ENCODE data around the gene C12orf75. TPM values are rescaled to one million over a fixed set of nuclear protein-coding genes. Genes with fewer than 3 reads are reported as not detected.
A peak's percentile ranks its signal among the peaks of the same experiment; 100 is the strongest.
"Not testable (repeated sequence)": the region's sequence is repeated elsewhere in the genome, so short reads cannot be mapped to it uniquely, and the experiment has no call there.

C12orf75 gene
- total RNA-seq, 1 donor from 2014 or later = 1.2 TPM

DNA sequence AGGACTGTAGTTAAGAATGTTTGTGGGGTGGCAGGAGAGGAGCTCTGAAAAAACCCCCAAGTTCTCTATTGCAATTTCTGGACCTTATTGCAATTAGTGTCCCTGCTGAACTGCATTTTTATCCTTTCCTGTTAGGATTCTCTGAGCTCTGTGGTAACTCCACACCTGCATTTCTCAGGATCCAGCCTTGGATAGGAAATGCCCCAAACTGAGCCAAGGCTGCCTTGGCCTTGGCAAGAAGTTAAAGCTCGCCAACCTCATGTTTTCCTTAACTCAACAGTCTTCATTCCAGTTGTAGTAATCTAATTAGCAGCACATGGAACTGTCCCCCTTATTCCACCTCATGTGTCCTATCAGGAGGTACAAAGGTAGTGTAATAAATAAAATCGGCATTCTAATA lies 66.5 kb downstream of the C12orf75 start:
- DNase-seq (ENCODE audit: missing footprints) (no peak), ATAC-seq (no peak)
- intact Hi-C loops (cut with DNase I) = no loop called here

GRCh38 chr12:105398930-105399329 lies 68.4 kb downstream of the C12orf75 start:
- ATAC-seq (no peak), DNase-seq (ENCODE audit: missing footprints) (no peak)
- intact Hi-C loops (cut with DNase I) = no loop called here

DNA sequence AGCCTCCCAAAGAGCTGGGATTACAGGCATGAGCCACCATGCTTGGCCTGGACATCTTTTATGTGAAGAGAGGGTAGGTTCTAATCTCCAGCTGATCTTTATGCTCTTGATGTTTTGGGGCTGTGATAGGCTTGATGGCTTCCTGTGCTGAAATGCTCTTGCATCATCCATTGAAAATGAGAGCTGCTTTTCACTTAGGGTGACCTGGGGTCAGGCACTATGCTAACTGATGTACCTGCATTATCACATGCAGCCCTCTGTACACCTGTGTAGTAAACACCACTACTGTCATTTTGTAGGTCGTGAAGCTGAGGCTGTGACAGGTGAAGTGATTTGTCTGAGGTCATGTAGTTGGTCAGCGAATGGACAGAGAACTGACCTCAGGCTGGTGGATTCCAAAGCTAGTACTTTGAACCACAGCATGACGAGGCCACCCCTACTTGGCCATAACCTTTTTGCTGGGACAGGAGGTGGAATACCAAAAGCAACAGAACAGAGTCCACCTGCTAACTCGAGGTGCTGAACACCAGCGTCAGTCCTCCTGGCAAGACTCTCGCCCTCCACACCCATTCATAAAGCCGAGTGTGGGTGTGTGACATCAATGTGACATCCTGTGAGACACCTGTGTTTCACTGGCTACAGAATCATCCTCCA lies 69.1 kb downstream of the C12orf75 start:
- DNase-seq (ENCODE audit: missing footprints) = no peak
- intact Hi-C loops (cut with DNase I) = no loop called here
- ATAC-seq = no peak

DNA sequence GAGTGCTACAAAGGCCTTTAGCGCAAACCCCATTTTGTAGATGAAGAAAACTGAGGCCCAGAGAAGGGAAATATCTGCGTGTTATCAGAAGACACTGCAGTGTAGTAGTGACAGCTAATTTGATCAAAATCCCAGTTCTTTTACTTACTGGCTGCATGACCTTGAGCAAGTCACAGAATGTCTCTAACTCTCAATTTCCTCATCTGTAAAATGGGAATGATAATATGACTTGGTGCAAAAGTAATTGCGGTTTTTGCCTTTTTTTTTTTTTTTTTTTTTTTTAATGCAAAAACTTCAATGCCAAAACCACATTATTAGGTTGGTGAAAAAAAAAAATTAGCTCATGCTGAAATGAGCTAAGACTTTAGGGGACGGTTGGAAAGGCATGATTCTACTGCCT lies 69.7 kb downstream of the C12orf75 start:
- ATAC-seq (no peak), DNase-seq (ENCODE audit: missing footprints) (no peak)
- intact Hi-C loops (cut with DNase I) = no loop called here

- DNase-seq (ENCODE audit: missing footprints) (no peak), ATAC-seq (no peak)
- intact Hi-C loops (cut with DNase I) = no loop called here
Observed at GRCh38 chr12:105401198-105401597, 70.7 kb downstream of the C12orf75 start.

DNA sequence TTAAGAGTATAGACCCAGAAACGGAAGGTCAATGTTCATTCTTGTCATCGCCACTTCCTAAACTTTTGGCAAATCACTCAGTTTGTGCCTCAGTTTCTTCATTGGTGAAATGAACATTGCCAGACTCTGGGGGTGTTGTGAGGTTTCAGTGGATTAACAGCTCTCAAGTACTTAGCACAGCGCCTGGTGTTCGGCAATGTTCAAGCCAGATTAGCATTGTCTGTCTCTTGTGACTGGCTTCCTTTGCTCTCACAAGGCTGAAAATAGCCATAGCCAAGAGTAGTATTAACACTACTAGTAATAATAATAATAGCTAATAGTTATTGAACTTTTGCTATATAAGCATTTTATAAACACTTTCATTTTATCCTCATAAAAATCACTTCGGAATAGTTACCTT lies 71.9 kb downstream of the C12orf75 start:
- intact Hi-C loops (cut with DNase I) = no loop called here
- DNase-seq (ENCODE audit: missing footprints) = no peak
- ATAC-seq = no peak

GRCh38 chr12:105403095-105403494 lies 72.6 kb downstream of the C12orf75 start:
- intact Hi-C loops (cut with DNase I) = no loop called here
- DNase-seq (ENCODE audit: missing footprints) = no peak
- peak; percentile 11 for ATAC-seq

DNA sequence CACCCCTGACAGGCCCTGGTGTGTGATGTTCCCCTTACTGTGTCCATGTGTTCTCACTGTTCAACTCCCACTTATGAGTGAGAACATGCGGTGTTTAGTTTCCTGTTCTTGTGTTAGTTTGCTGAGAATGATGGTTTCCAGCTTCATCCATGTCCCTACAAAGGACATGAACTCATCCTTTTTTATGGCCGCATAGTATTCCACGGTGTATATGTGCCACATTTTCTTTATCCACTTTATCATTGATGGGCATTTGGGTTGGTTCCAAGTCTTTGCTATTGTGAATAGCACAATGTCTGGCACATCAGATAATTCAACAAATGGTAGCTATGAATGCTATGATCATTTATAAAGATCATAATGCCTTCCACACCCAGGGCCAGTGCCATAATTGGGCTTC lies 73.6 kb downstream of the C12orf75 start:
- intact Hi-C loops (cut with DNase I); DNase-seq (ENCODE audit: missing footprints); ATAC-seq: not testable (repeated sequence)

DNA sequence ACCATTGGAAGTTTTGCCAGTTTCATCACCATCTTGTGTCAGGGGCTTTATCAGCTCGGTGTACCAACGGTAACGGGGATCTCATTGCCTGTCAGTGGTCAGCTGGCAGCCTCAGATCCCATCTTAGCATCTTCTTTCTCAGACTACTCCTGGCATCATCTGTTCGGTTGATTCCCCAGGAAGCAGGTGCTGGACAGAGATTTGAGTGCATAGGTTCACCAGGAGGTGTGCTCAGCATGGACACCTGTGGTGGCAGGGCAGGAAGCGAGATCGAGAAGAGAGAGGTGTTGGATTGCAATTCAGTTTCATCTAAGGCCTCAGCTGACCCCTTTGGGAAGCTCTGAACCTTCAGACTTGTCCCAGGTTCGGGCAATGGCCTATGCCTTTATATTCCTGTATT lies 76.0 kb downstream of the C12orf75 start:
- ATAC-seq (no peak), DNase-seq (ENCODE audit: missing footprints) (no peak)
- intact Hi-C loops (cut with DNase I) = no loop called here

DNA sequence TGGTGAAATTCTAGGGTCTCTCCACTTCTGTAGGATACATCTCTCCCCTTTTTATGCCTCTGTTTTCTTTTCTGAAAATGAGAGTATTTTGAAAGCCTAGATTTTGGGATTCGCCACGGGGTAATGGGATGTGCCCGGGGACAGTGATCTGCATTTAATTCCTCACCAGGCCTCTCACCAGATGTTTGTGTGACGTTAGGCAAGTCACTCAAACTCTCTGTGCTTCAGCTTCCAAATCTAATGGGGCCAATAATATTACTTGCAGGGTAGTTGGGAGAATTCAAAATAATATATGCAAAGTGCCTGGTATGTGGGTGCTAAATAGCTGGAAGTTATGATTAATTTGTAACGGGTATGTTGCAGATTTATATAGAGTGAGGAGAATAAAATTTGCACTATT lies 78.8 kb downstream of the C12orf75 start:
- intact Hi-C loops (cut with DNase I) = no loop called here
- DNase-seq (ENCODE audit: missing footprints) (no peak), ATAC-seq (no peak)

DNA sequence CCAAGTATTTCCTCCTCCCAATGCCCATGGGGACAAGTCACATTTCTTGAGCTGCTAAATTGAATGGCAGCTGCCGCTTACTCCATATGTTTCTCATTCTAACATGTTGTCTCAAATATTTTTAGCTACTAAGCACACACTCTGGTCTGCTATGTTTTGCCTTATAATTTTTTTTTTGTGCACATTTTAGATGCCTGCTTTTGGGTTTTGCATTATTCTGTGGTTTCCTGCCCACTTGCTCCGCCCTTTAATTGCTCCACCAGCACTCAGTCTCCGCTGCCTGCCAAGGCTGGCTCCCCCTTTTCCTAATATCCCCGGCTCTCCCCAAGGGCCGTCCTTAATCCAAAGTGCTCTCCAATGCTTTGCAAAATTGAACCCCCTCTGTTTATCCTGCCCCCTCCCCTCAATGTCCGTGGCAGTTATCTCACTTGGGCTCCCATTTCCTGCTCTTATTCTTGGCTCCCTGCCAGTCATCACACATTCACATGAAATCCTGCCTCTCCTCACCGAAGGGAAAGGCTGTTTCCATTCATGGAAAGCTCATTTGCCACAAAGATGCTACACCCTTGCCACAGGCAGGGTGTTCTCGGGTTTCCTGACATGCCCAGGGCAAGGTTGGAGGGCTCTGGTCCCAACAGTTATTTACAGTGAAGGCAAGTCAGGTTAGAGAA lies 79.4 kb downstream of the C12orf75 start:
- DNase-seq (ENCODE audit: missing footprints) = no peak
- ATAC-seq = peak; percentile 54
- intact Hi-C loops (cut with DNase I) = loop anchor here (10.0 kb wide), 1 partner anchor 945 kb away; the partner anchor contains the start of gene POLR3B

GRCh38 chr12:105413911-105414487 lies 83.5 kb downstream of the C12orf75 start:
- intact Hi-C loops (cut with DNase I) = loop anchor here (10.0 kb wide), 1 partner anchor 941 kb away; the partner anchor contains the start of gene POLR3B
- no peak for DNase-seq (ENCODE audit: missing footprints)
- no peak for ATAC-seq

GRCh38 chr12:105417732-105418131 lies 87.2 kb downstream of the C12orf75 start:
- intact Hi-C loops (cut with DNase I) = loop anchor here (10.0 kb wide), 1 partner anchor 937 kb away; the partner anchor contains the start of gene POLR3B
- no peak for ATAC-seq
- no peak for DNase-seq (ENCODE audit: missing footprints)

GRCh38 chr12:105418229-105418628 lies 87.7 kb downstream of the C12orf75 start:
- intact Hi-C loops (cut with DNase I) = loop anchor here (10.0 kb wide), 1 partner anchor 937 kb away; the partner anchor contains the start of gene POLR3B

DNA sequence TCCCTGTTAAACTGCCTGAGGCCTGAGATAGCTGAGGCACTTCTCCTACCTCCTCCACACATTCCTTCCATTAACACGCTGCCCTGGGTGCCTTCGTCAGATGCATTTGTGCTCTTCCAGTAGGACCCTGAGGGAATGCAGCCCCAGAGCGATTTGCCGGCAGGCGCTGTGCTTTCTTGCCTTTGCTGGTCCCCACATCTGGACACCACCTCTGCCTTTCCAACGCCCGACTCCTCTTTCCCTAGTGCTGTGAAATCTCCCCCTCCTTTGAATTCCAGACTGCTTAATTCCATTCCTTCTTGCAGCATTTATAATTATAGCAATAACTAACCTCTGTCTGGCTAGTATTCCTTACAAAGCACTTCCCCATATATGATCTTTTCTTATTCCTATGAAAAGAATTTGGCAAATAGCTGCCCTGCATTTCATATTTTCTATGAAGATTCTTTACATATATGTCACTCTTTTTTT lies 88.4 kb downstream of the C12orf75 start:
- intact Hi-C loops (cut with DNase I) = loop anchor here (10.0 kb wide), 1 partner anchor 936 kb away; the partner anchor contains the start of gene POLR3B
- ATAC-seq = no peak
- DNase-seq (ENCODE audit: missing footprints) = no peak

More at GRCh38 chr12:105418229-105418628, 87.7 kb downstream of the C12orf75 start:
- no peak for DNase-seq (ENCODE audit: missing footprints)
- no peak for ATAC-seq

DNA sequence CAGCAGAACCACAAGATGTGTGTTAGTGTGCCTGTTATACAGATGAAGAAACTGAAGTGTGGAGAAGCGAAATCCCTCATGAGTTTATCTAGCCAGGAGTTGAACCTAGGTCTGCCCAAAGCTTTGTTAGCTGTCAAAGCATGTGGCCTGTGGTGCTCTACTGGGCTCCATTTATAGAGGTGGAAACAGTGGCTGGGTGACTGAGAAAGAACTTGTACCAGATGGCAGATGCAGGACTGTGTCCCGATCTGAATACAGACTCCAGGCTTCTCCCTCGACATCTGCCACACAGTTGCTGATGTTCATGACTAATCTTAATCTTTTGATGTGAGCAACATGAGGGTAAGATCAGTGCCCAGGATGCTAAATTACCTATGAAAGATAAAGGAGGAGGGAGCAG lies 89.1 kb downstream of the C12orf75 start:
- DNase-seq (ENCODE audit: missing footprints) (no peak), ATAC-seq (no peak)
- intact Hi-C loops (cut with DNase I) = loop anchor here (2.0 to 10.0 kb wide), 5 partner anchors 255 to 935 kb away; partner anchors contain the start of gene POLR3B

GRCh38 chr12:105420046-105420445 lies 89.6 kb downstream of the C12orf75 start:
- ATAC-seq (no peak), DNase-seq (ENCODE audit: missing footprints) (no peak)
- intact Hi-C loops (cut with DNase I) = loop anchor here (2.0 to 10.0 kb wide), 4 partner anchors 255 to 805 kb away; no protein-coding TSS in a partner anchor

- intact Hi-C loops (cut with DNase I) = loop anchor here (2.0 to 10.0 kb wide), 4 partner anchors 254 to 804 kb away; no protein-coding TSS in a partner anchor
- peak; percentile 86 for ATAC-seq
- DNase-seq (ENCODE audit: missing footprints) = no peak
Observed at GRCh38 chr12:105420659-105421240, 90.3 kb downstream of the C12orf75 start.
